Measurements from ENCODE around the gene WASF1. TPM values are rescaled to one million over a fixed set of nuclear protein-coding genes. Genes with fewer than 3 reads are reported as not detected.

The WASF1 gene
- total RNA-seq, 1 experiment from 2014 or later: 22.3 TPM

GRCh38 chr6:110211753-110212152 lies 32.3 kb upstream of the WASF1 start:
- ChIA-PET CTCF (no interaction called here), POLR2A (no interaction called here)
- no peak overlapping the region for H3K27ac Mint-ChIP-seq
- no peak overlapping the region for H3K4me3 Mint-ChIP-seq
- DNase-seq (ENCODE audit: low spot score) (no peak), ATAC-seq (no peak)
- peaks cover 41% of the 10 kb centered on the region for H3K36me3 Mint-ChIP-seq
- H3K9me3 Mint-ChIP-seq: no peaks in the 10 kb centered on the region
- TF ChIP-seq FOXJ3 (CRISPR knock-in tag; IDR thresholded peaks at IDR 0.05; ENCODE audit: borderline replicate concordance) (no peak), CBFB (CRISPR knock-in tag; IDR thresholded peaks at IDR 0.05; ENCODE audit: low read depth) (no peak), GABPB1 (CRISPR knock-in tag; IDR thresholded peaks at IDR 0.05) (no peak), MYBL2 (CRISPR knock-in tag; IDR thresholded peaks at IDR 0.05) (no peak)
- H3K27me3 Mint-ChIP-seq (ENCODE audit: low read depth): no peaks in the 10 kb centered on the region
- H3K4me1 Mint-ChIP-seq: no peaks in the 10 kb centered on the region

DNA sequence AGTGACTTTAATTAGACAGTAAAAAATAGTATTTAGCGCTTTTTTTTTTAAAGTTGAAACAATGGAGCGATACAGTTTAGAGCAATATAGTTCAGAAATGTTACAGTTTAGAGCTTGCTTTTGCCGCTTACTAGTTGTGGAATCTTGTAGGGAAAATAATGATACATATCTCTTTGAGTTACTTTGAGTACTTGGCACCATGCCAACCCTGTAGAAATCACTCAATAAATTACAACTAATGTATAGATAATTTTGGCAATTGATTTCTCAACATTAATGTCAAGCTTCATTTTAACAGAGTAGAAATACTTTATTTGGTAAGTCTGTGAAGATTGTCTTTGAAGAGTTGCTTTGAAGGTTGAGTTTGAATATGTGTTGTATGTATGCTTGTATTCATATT lies 28.2 kb upstream of the WASF1 start:
- ChIA-PET CTCF (interaction anchor here (0.6 to 0.9 kb wide), 2 partner anchors 134 to 1676 kb away, joined by 3 to 4 read pairs; no protein-coding TSS in a partner anchor), POLR2A (no interaction called here)
- no peaks in the 10 kb centered on the region for H3K9me3 Mint-ChIP-seq

DNA sequence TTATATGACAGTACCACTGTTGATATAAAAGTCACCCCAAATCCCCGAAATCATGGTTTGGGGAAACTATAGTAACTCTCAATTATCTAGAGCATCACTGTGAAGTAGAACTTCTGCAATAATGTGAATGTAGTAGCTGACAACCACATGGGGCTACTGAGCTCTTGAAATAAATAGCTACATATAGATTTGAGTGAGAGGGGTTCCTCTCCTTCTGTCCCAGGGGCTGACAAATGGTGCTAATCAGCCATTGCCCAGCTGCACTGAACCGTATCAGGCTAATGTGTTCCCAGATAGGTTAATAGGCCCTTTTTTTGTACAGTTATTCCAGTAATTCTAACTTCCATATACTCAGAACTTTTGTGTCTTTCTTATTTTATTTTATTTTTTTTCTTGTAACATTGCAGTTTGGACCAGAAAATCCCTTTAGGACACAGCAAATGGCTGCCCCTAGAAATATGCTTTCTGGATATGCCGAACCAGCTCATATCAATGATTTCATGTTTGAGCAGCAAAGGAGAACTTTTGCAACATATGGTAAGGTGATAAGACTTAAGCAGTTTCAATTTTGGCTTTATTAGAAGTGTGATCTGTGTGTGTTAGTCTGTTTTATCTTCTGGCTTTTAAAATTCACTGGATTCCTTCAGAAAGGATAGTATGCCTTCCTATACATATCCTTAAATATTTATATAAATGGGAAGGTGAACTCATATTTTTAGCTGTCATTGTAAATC lies 21.8 kb upstream of the WASF1 start:
- H3K36me3 Mint-ChIP-seq: peaks cover 6% of the 10 kb centered on the region
- no peaks in the 10 kb centered on the region for H3K4me1 Mint-ChIP-seq
- TF ChIP-seq TP53 (CRISPR knock-in tag; IDR thresholded peaks at IDR 0.05): no peak
- TF ChIP-seq KAT7 (CRISPR knock-in tag; IDR thresholded peaks at IDR 0.05; ENCODE audit: borderline replicate concordance): no peak
- no peak for TF ChIP-seq SMAD4 (CRISPR knock-in tag; IDR thresholded peaks at IDR 0.05)
- TF ChIP-seq, protein P1, sequence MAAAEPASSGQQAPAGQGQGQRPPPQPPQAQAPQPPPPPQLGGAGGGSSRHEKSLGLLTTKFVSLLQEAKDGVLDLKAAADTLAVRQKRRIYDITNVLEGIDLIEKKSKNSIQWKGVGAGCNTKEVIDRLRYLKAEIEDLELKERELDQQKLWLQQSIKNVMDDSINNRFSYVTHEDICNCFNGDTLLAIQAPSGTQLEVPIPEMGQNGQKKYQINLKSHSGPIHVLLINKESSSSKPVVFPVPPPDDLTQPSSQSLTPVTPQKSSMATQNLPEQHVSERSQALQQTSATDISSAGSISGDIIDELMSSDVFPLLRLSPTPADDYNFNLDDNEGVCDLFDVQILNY (CRISPR knock-in tag; IDR thresholded peaks at IDR 0.05): no peak
- no peak for TF ChIP-seq SOX15 (CRISPR knock-in tag; IDR thresholded peaks at IDR 0.05)
- TF ChIP-seq, protein P2, sequence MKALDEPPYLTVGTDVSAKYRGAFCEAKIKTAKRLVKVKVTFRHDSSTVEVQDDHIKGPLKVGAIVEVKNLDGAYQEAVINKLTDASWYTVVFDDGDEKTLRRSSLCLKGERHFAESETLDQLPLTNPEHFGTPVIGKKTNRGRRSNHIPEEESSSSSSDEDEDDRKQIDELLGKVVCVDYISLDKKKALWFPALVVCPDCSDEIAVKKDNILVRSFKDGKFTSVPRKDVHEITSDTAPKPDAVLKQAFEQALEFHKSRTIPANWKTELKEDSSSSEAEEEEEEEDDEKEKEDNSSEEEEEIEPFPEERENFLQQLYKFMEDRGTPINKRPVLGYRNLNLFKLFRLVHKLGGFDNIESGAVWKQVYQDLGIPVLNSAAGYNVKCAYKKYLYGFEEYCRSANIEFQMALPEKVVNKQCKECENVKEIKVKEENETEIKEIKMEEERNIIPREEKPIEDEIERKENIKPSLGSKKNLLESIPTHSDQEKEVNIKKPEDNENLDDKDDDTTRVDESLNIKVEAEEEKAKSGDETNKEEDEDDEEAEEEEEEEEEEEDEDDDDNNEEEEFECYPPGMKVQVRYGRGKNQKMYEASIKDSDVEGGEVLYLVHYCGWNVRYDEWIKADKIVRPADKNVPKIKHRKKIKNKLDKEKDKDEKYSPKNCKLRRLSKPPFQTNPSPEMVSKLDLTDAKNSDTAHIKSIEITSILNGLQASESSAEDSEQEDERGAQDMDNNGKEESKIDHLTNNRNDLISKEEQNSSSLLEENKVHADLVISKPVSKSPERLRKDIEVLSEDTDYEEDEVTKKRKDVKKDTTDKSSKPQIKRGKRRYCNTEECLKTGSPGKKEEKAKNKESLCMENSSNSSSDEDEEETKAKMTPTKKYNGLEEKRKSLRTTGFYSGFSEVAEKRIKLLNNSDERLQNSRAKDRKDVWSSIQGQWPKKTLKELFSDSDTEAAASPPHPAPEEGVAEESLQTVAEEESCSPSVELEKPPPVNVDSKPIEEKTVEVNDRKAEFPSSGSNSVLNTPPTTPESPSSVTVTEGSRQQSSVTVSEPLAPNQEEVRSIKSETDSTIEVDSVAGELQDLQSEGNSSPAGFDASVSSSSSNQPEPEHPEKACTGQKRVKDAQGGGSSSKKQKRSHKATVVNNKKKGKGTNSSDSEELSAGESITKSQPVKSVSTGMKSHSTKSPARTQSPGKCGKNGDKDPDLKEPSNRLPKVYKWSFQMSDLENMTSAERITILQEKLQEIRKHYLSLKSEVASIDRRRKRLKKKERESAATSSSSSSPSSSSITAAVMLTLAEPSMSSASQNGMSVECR (CRISPR knock-in tag; IDR thresholded peaks at IDR 0.05; ENCODE audit: borderline replicate concordance): no peak
- CTCF ChIA-PET: interaction anchor here (1.0 kb wide), 1 partner anchor 23 kb away, joined by 3 read pairs; no protein-coding TSS in a partner anchor
- ATAC-seq (no peak), DNase-seq (ENCODE audit: low spot score) (no peak)
- H3K9me3 Mint-ChIP-seq: no peaks in the 10 kb centered on the region
- no peaks in the 10 kb centered on the region for H3K27me3 Mint-ChIP-seq (ENCODE audit: low read depth)
- no peak overlapping the region for H3K4me3 Mint-ChIP-seq
- H3K27ac Mint-ChIP-seq: no peak overlapping the region
- POLR2A ChIA-PET: no interaction called here

More for the DNA sequence above, 28.2 kb upstream of the WASF1 start:
- ATAC-seq (no peak), DNase-seq (ENCODE audit: low spot score) (no peak)
- no peaks in the 10 kb centered on the region for H3K4me1 Mint-ChIP-seq
- H3K36me3 Mint-ChIP-seq: peaks cover 20% of the 10 kb centered on the region
- H3K27me3 Mint-ChIP-seq (ENCODE audit: low read depth): no peaks in the 10 kb centered on the region
- no peak overlapping the region for H3K27ac Mint-ChIP-seq
- H3K4me3 Mint-ChIP-seq: no peak overlapping the region
- TF ChIP-seq ZNF232 (CRISPR knock-in tag; IDR thresholded peaks at IDR 0.05) (no peak), NFYB (CRISPR knock-in tag; conservative IDR thresholded peaks at IDR 0.05; ENCODE audit: low read depth) (no peak), JAZF1 (CRISPR knock-in tag; IDR thresholded peaks at IDR 0.05) (no peak)

- Mint-ChIP-seq H3K4me3 (no peak overlapping the region), H3K27ac (no peak overlapping the region), H3K9me3 (no peaks in the 10 kb centered on the region), H3K4me1 (peaks cover 6% of the 10 kb centered on the region; the same call in 1 of the 2 replicates), H3K36me3 (peaks cover 16% of the 10 kb centered on the region), H3K27me3 (ENCODE audit: low read depth) (no peaks in the 10 kb centered on the region)
- CTCF ChIA-PET: interaction anchor here (1.2 to 2.4 kb wide), 2 partner anchors 143 kb away, joined by 4 to 7 read pairs; no protein-coding TSS in a partner anchor
- no peak for DNase-seq (ENCODE audit: low spot score)
- POLR2A ChIA-PET: interaction anchor here (1.3 kb wide), 1 partner anchor 39 kb away, joined by 3 read pairs; no protein-coding TSS in a partner anchor
- ATAC-seq: no peak
- TF ChIP-seq ZNF396 (CRISPR knock-in tag; IDR thresholded peaks at IDR 0.05; ENCODE audit: borderline replicate concordance): no peak
- TF ChIP-seq, protein P3, sequence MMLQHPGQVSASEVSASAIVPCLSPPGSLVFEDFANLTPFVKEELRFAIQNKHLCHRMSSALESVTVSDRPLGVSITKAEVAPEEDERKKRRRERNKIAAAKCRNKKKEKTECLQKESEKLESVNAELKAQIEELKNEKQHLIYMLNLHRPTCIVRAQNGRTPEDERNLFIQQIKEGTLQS (CRISPR knock-in tag; conservative IDR thresholded peaks at IDR 0.05): no peak
- TF ChIP-seq SMAD3 (CRISPR knock-in tag; IDR thresholded peaks at IDR 0.05; ENCODE audit: borderline replicate concordance): no peak
- TF ChIP-seq HMGXB4 (CRISPR knock-in tag; IDR thresholded peaks at IDR 0.05): no peak
- no peak for TF ChIP-seq ERG (CRISPR knock-in tag; IDR thresholded peaks at IDR 0.05)
- TF ChIP-seq, protein P4, sequence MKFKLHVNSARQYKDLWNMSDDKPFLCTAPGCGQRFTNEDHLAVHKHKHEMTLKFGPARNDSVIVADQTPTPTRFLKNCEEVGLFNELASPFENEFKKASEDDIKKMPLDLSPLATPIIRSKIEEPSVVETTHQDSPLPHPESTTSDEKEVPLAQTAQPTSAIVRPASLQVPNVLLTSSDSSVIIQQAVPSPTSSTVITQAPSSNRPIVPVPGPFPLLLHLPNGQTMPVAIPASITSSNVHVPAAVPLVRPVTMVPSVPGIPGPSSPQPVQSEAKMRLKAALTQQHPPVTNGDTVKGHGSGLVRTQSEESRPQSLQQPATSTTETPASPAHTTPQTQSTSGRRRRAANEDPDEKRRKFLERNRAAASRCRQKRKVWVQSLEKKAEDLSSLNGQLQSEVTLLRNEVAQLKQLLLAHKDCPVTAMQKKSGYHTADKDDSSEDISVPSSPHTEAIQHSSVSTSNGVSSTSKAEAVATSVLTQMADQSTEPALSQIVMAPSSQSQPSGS (CRISPR knock-in tag; IDR thresholded peaks at IDR 0.05; ENCODE audit: borderline replicate concordance, low read depth): no peak
Observed at GRCh38 chr6:110198561-110198960, 19.1 kb upstream of the WASF1 start.

Measured in WTC11 (cell line).